Astrocyte (in vitro differentiated cells and primary cell): ENCODE data around the gene HINFP.

Experiments
- CTCF ChIP-seq: IDR thresholded peaks from 2 replicates; pipeline ENCODE4 v1.5.1; 2011; ENCODE audit warnings: low read depth, mild to moderate bottlenecking, inconsistent platforms, low read length, moderate library complexity; ENCODE audit not compliant: insufficient read depth
- EZH2 ChIP-seq: IDR thresholded peaks from 2 replicates; pipeline ENCODE4 v1.6.1; 2012; ENCODE audit warnings: mild to moderate bottlenecking, low read length, inconsistent platforms; ENCODE audit not compliant: insufficient read depth

GRCh38 chr11:119107538-119108145 lies 13.7 kb upstream of the HINFP start:
- TF ChIP-seq CTCF (no peak), EZH2 (no peak)
